ENCODE data around the gene TUBB1.

TUBB1 gene

GRCh38 chr20:58996226-58996611, 23.0 kb upstream of the TUBB1 start:
- Histone ChIP-seq H2AFZ (ENCODE audit: low read depth, low read length) (no peak overlapping the region), H3K4me2 (ENCODE audit: low read length) (peak overlapping the region; percentile 60), H3K4me1 (ENCODE audit: low read length) (peaks cover 55% of the 10 kb centered on the region), H3K27me3 (ENCODE audit: low read depth, low read length) (no peaks in the 10 kb centered on the region), H4K20me1 (ENCODE audit: insufficient read depth, low read length) (peaks cover 56% of the 10 kb centered on the region), H3K36me3 (replicated peaks; ENCODE audit: low read depth, low read length) (peaks cover 81% of the 10 kb centered on the region), H3K79me2 (ENCODE audit: low read length) (peaks cover 56% of the 10 kb centered on the region), H3K4me3 (ENCODE audit: low read length) (peak overlapping the region; percentile 30), H3K9me3 (ENCODE audit: insufficient read depth, low read length) (no peaks in the 10 kb centered on the region), H3K9ac (ENCODE audit: low read length) (peak overlapping the region; percentile 36), H3K27ac (ENCODE audit: low read length) (peak overlapping the region; percentile 87)
- peak; percentile 16; the same call in 1 of the 2 replicates for TF ChIP-seq CTCF (IDR thresholded peaks at IDR 0.05; ENCODE audit: low read depth, low read length)
- no peak for TF ChIP-seq EZH2phosphoT487 (IDR thresholded peaks at IDR 0.05; ENCODE audit: low read depth)

GRCh38 chr20:58997141-58997770, 22.0 kb upstream of the TUBB1 start:
- Histone ChIP-seq H3K27me3 (ENCODE audit: low read depth, low read length) (no peaks in the 10 kb centered on the region), H3K27ac (ENCODE audit: low read length) (peak overlapping the region; percentile 87), H3K4me3 (ENCODE audit: low read length) (no peak overlapping the region), H3K4me2 (ENCODE audit: low read length) (peak overlapping the region; percentile 60; the same call in 1 of the 2 replicates), H2AFZ (ENCODE audit: low read depth, low read length) (no peak overlapping the region), H4K20me1 (ENCODE audit: insufficient read depth, low read length) (peaks cover 66% of the 10 kb centered on the region), H3K36me3 (replicated peaks; ENCODE audit: low read depth, low read length) (peaks cover 81% of the 10 kb centered on the region), H3K9me3 (ENCODE audit: insufficient read depth, low read length) (no peaks in the 10 kb centered on the region), H3K4me1 (ENCODE audit: low read length) (peaks cover 55% of the 10 kb centered on the region), H3K9ac (ENCODE audit: low read length) (no peak overlapping the region), H3K79me2 (ENCODE audit: low read length) (peaks cover 66% of the 10 kb centered on the region)
- TF ChIP-seq CTCF (IDR thresholded peaks at IDR 0.05; ENCODE audit: low read depth, low read length) = no peak

- peaks cover 81% of the 10 kb centered on the region for H3K36me3 ChIP-seq (replicated peaks; ENCODE audit: low read depth, low read length)
- no peak overlapping the region for H3K4me3 ChIP-seq (ENCODE audit: low read length)
- no peak overlapping the region for H3K27ac ChIP-seq (ENCODE audit: low read length)
- H3K4me2 ChIP-seq (ENCODE audit: low read length) = no peak overlapping the region
- TF ChIP-seq CTCF (IDR thresholded peaks at IDR 0.05; ENCODE audit: low read depth, low read length) = no peak
- TF ChIP-seq EZH2phosphoT487 (IDR thresholded peaks at IDR 0.05; ENCODE audit: low read depth) = no peak
- peaks cover 72% of the 10 kb centered on the region for H3K79me2 ChIP-seq (ENCODE audit: low read length)
- no peak overlapping the region for H2AFZ ChIP-seq (ENCODE audit: low read depth, low read length)
- H3K9me3 ChIP-seq (ENCODE audit: insufficient read depth, low read length) = no peaks in the 10 kb centered on the region
- H3K27me3 ChIP-seq (ENCODE audit: low read depth, low read length) = no peaks in the 10 kb centered on the region
- peaks cover 56% of the 10 kb centered on the region for H3K4me1 ChIP-seq (ENCODE audit: low read length)
- H4K20me1 ChIP-seq (ENCODE audit: insufficient read depth, low read length) = peaks cover 70% of the 10 kb centered on the region
- H3K9ac ChIP-seq (ENCODE audit: low read length) = no peak overlapping the region
These were observed 20.6 kb upstream of the TUBB1 start for GRCh38 chr20:58998656-58999055.

- no peaks in the 10 kb centered on the region for H3K27me3 ChIP-seq (ENCODE audit: low read depth, low read length)
- H3K4me2 ChIP-seq (ENCODE audit: low read length) = no peak overlapping the region
- H4K20me1 ChIP-seq (ENCODE audit: insufficient read depth, low read length) = peaks cover 63% of the 10 kb centered on the region
- H3K4me3 ChIP-seq (ENCODE audit: low read length) = no peak overlapping the region
- H2AFZ ChIP-seq (ENCODE audit: low read depth, low read length) = no peak overlapping the region
- peaks cover 78% of the 10 kb centered on the region for H3K79me2 ChIP-seq (ENCODE audit: low read length)
- no peak for TF ChIP-seq CTCF (IDR thresholded peaks at IDR 0.05; ENCODE audit: low read depth, low read length)
- no peak for TF ChIP-seq EZH2phosphoT487 (IDR thresholded peaks at IDR 0.05; ENCODE audit: low read depth)
- no peaks in the 10 kb centered on the region for H3K9me3 ChIP-seq (ENCODE audit: insufficient read depth, low read length)
- no peak overlapping the region for H3K27ac ChIP-seq (ENCODE audit: low read length)
- H3K36me3 ChIP-seq (replicated peaks; ENCODE audit: low read depth, low read length) = peaks cover 75% of the 10 kb centered on the region
- H3K4me1 ChIP-seq (ENCODE audit: low read length) = peaks cover 52% of the 10 kb centered on the region
- H3K9ac ChIP-seq (ENCODE audit: low read length) = no peak overlapping the region
These were observed 18.9 kb upstream of the TUBB1 start for GRCh38 chr20:59000326-59000725.
